MM.1S (cell line): Measurements from ENCODE around the gene ETV6.

ENCODE experiments used
- DNase-seq: peaks from one replicate; pipeline ENCODE4 v3.0.0-alpha.2; 2015
- H2AFZ ChIP-seq: fragments of 300-600 bp; sonication (generic); 2 replicates; pipeline ENCODE4 v1.6.0; 2016; ENCODE audit warnings: antibody characterized with exemption, low read length
- H3F3A ChIP-seq: fragments of 300-600 bp; sonication (generic); 2 replicates; pipeline ENCODE4 v1.6.1; 2016; ENCODE audit warnings: mild to moderate bottlenecking, antibody characterized with exemption, low read length, moderate library complexity, mixed read lengths; ENCODE audit not compliant: insufficient read depth
- H3K27ac ChIP-seq: fragments of 300-600 bp; sonication (generic); 2 replicates; pipeline ENCODE4 v1.5.1; 2016; ENCODE audit warnings: mild to moderate bottlenecking, low read length
- H3K27me3 ChIP-seq: fragments of 300-600 bp; sonication (generic); replicated peaks from 2 replicates; pipeline ENCODE4 v1.6.0; 2016; ENCODE audit warnings: low read length; ENCODE audit not compliant: insufficient read depth
- H3K36me3 ChIP-seq: fragments of 300-600 bp; sonication (generic); replicated peaks from 2 replicates; pipeline ENCODE4 v1.6.1; 2016; ENCODE audit warnings: mild to moderate bottlenecking, low read length, mixed read lengths; ENCODE audit not compliant: insufficient read depth
- H3K4me1 ChIP-seq: fragments of 300-600 bp; sonication (generic); 2 replicates; pipeline ENCODE4 v1.6.1; 2016; ENCODE audit warnings: low read length, mixed read lengths
- H3K4me2 ChIP-seq: fragments of 300-600 bp; sonication (generic); 2 replicates; pipeline ENCODE4 v1.6.0; 2016; ENCODE audit warnings: low read depth, low read length
- H3K4me3 ChIP-seq: fragments of 300-600 bp; sonication (generic); 2 replicates; pipeline ENCODE4 v1.5.1; 2016; ENCODE audit warnings: low read length, mixed read lengths
- H3K79me2 ChIP-seq: fragments of 300-600 bp; sonication (generic); 2 replicates; pipeline ENCODE4 v1.6.1; 2016; ENCODE audit warnings: mixed run types, low read length, mixed read lengths
- H3K9ac ChIP-seq: fragments of 300-600 bp; sonication (generic); 2 replicates; pipeline ENCODE4 v1.6.1; 2016; ENCODE audit warnings: low read length, mixed read lengths
- H3K9me2 ChIP-seq: fragments of 300-600 bp; sonication (generic); replicated peaks from 2 replicates; pipeline ENCODE4 v1.6.1; 2016; ENCODE audit warnings: mild to moderate bottlenecking, low read length, mixed read lengths; ENCODE audit not compliant: insufficient read depth
- H3K9me3 ChIP-seq: fragments of 300-600 bp; sonication (generic); replicated peaks from 2 replicates; pipeline ENCODE4 v1.6.1; 2016; ENCODE audit warnings: mild to moderate bottlenecking, low read length, mixed read lengths; ENCODE audit not compliant: insufficient read depth
- H4K20me1 ChIP-seq: fragments of 300-600 bp; sonication (generic); 2 replicates; pipeline ENCODE4 v1.6.1; 2016; ENCODE audit warnings: mild to moderate bottlenecking, low read length, moderate library complexity, mixed read lengths; ENCODE audit not compliant: insufficient read depth
- EZH2 ChIP-seq: fragments of 300-600 bp; sonication (generic); optimal IDR thresholded peaks from 2 replicates; pipeline ENCODE3; 2017; ENCODE audit warnings: low read depth, mild to moderate bottlenecking, antibody characterized with exemption, low read length, mixed read lengths
- EZH2phosphoT487 ChIP-seq: fragments of 300-600 bp; sonication (generic); IDR thresholded peaks from 2 replicates; pipeline ENCODE4 v1.6.1; 2018; ENCODE audit warnings: antibody characterized with exemption, low read length
- TF ChIP-seq, protein P1 (sequence below): fragments of 300-600 bp; sonication (generic); IDR thresholded peaks from 2 replicates; pipeline ENCODE4 v1.5.1; 2016; ENCODE audit warnings: antibody characterized with exemption, low read length, mixed read lengths

The ETV6 gene

DNA sequence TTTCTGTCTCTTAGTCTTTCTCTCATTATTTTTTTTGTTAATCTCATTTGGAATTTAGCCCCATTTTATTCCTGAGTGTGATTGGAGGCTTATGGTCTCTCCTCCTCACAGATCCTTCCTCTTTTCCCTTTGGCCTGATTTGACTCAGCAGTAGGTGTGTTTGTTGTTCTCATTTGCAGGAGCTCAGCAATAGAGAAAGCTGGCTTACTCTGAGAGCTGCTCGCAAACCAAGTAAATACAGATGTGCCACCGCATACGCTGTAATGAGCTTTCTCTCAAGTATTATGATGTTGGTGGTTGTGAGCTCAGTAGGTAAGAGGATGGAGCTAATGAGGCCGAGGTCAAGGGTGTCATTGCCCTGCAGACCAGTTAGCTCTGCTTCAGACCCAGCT is 206.5 kb downstream of the ETV6 start:
- Histone ChIP-seq H3F3A (no peaks in the 10 kb centered on the region), H3K4me3 (no peak overlapping the region), H3K9me3 (no peaks in the 10 kb centered on the region), H3K27me3 (no peaks in the 10 kb centered on the region), H3K79me2 (no peaks in the 10 kb centered on the region), H3K27ac (no peak overlapping the region), H3K4me1 (no peaks in the 10 kb centered on the region), H3K9ac (no peak overlapping the region), H2AFZ (no peak overlapping the region), H3K4me2 (no peak overlapping the region), H3K36me3 (no peaks in the 10 kb centered on the region), H3K9me2 (no peaks in the 10 kb centered on the region), H4K20me1 (no peaks in the 10 kb centered on the region)
- TF ChIP-seq EZH2phosphoT487 (no peak), EZH2 (no peak)
- TF ChIP-seq, protein P1, sequence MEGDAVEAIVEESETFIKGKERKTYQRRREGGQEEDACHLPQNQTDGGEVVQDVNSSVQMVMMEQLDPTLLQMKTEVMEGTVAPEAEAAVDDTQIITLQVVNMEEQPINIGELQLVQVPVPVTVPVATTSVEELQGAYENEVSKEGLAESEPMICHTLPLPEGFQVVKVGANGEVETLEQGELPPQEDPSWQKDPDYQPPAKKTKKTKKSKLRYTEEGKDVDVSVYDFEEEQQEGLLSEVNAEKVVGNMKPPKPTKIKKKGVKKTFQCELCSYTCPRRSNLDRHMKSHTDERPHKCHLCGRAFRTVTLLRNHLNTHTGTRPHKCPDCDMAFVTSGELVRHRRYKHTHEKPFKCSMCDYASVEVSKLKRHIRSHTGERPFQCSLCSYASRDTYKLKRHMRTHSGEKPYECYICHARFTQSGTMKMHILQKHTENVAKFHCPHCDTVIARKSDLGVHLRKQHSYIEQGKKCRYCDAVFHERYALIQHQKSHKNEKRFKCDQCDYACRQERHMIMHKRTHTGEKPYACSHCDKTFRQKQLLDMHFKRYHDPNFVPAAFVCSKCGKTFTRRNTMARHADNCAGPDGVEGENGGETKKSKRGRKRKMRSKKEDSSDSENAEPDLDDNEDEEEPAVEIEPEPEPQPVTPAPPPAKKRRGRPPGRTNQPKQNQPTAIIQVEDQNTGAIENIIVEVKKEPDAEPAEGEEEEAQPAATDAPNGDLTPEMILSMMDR = no peak
- no peak for DNase-seq

DNA sequence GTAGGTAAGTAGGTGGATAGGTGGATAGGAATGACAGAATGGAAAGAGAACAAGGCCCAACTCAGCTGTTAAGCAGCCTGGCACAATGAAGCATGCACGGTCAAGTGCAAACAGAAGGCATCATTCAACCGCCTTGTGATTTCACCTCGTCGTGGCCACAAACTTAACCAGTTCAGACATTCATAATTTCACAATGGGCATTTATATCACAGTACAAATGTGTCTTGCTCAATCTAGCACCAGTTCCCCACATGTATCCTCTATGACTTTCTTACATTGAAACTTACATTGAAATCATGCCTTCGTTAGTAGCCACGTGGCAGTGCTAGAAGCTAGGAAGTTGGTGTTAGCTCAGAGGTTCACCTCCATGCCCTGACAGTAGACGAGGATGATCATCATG is 207.5 kb downstream of the ETV6 start:
- DNase-seq = no peak
- H3K36me3 ChIP-seq = no peaks in the 10 kb centered on the region
- H4K20me1 ChIP-seq = no peaks in the 10 kb centered on the region
- H3K79me2 ChIP-seq = no peaks in the 10 kb centered on the region
- no peak overlapping the region for H3K4me2 ChIP-seq
- no peak overlapping the region for H3K9ac ChIP-seq
- H3K4me3 ChIP-seq = no peak overlapping the region
- no peak for TF ChIP-seq EZH2phosphoT487
- TF ChIP-seq, protein P1 = no peak
- H3K27me3 ChIP-seq = no peaks in the 10 kb centered on the region
- no peak overlapping the region for H2AFZ ChIP-seq
- no peaks in the 10 kb centered on the region for H3K9me3 ChIP-seq
- H3K4me1 ChIP-seq = no peaks in the 10 kb centered on the region
- H3K9me2 ChIP-seq = no peaks in the 10 kb centered on the region
- no peak overlapping the region for H3K27ac ChIP-seq
- H3F3A ChIP-seq = no peaks in the 10 kb centered on the region

DNA sequence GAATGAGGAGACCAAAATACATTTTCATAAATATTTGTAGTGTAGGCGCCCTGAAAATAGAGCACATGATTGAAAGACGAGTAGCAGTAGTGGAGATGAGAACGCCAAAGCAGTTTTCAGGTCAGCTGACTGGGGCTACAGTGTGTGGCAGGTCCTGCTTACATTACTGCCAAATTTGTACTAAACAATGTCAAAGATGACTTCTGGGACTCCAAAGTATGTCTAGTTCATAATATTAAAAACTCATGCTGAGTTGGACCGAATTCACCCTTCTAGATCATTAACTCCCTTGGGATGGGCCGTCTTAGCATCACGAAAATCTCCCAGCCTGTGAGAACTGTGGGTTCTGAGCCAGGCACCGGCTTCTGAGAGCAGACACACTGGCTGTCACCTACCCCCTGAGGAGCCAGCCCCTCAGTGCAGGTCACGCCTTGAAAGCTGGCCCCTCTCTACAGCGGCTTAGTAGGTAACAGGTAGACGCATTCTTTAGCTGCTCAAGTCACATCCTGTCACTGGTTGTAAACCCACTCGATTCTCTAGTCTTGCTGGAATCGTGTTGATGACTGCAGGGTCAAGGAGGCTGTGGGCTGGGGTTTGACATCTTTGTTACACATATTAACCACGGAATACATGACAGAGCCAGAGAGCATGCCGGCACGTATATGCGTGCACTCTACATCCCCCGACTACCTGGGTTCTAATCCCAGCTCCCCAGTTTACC is 210.4 kb downstream of the ETV6 start:
- Histone ChIP-seq H3K27ac (no peak overlapping the region), H3K27me3 (no peaks in the 10 kb centered on the region), H3K4me2 (no peak overlapping the region), H3K9me3 (no peaks in the 10 kb centered on the region), H3K9ac (no peak overlapping the region), H3K9me2 (no peaks in the 10 kb centered on the region), H3K36me3 (no peaks in the 10 kb centered on the region), H3K4me1 (no peaks in the 10 kb centered on the region), H3K79me2 (no peaks in the 10 kb centered on the region), H3K4me3 (no peak overlapping the region), H3F3A (no peaks in the 10 kb centered on the region), H4K20me1 (no peaks in the 10 kb centered on the region), H2AFZ (no peak overlapping the region)
- TF ChIP-seq EZH2phosphoT487 = no peak
- DNase-seq = no peak

DNA sequence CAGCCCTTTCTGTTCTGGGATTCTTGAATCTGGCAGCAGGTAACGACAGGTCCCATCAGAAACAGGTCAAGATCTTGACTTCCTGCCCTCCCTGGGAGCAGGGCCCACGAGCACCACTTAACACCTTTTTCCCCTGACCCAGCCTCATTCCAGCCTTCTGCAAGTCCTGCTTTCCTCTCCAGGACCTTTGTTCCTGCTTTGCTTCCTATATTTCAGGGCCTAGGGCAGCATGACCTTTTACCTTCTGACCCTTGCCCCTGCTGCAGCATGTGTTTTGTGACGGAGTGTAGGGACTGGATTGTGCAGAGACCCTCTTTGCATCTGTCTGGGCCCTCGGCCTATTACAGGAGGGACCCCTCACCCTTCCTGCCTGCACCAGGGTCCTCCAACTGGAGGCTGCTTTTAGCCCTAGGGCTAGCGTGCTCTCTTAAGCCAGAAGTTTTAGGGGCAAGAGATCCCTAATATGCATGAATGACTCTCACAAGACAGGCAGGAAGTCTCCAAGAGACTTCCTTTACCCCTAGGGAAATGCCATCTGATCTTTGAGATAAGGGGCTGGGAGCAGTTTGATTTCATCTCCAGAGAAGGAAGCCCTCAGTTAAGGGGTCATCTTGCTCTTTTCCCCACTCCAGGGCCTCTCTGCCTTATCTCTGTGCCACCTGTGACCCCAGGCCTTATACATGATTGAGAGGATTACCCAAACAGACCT is 211.8 kb downstream of the ETV6 start:
- Histone ChIP-seq H3K36me3 (no peaks in the 10 kb centered on the region), H3K9me2 (no peaks in the 10 kb centered on the region), H3K27me3 (no peaks in the 10 kb centered on the region), H2AFZ (no peak overlapping the region), H3K9me3 (no peaks in the 10 kb centered on the region), H4K20me1 (no peaks in the 10 kb centered on the region), H3K9ac (no peak overlapping the region), H3F3A (no peaks in the 10 kb centered on the region), H3K4me2 (no peak overlapping the region), H3K79me2 (no peaks in the 10 kb centered on the region), H3K27ac (no peak overlapping the region), H3K4me3 (no peak overlapping the region), H3K4me1 (no peaks in the 10 kb centered on the region)
- TF ChIP-seq, protein P1 = no peak
- no peak for TF ChIP-seq EZH2phosphoT487
- no peak for TF ChIP-seq EZH2
- no peak for DNase-seq
